Measurements from ENCODE around the gene BAK1. TPM values are rescaled to one million over a fixed set of nuclear protein-coding genes. Genes with fewer than 3 reads are reported as not detected.

Gene BAK1
- total RNA-seq, 2 donors from 2014 or later = 2.3 to 5.7 TPM

GRCh38 chr6:33586108-33586640, 6.1 kb upstream of the BAK1 start:
- Histone ChIP-seq H3K27me3 (no peaks in the 10 kb centered on the region), H3K9me3 (no peaks in the 10 kb centered on the region), H3K4me1 (peaks cover 30% of the 10 kb centered on the region), H3K36me3 (replicated peaks in 1 of 2; ENCODE audit: insufficient read depth in 1 of 2, low read depth in 2 of 2) (no peaks in the 10 kb centered on the region), H3K4me3 (no peak overlapping the region), H3K27ac (no peak overlapping the region)
- 67 to 72% methylated on average over 5 to 9 of the region's 9 CpGs for WGBS, 2 donors
- TF ChIP-seq CTCF (IDR thresholded peaks at IDR 0.05) = no peak
- no peak for TF ChIP-seq POLR2A (IDR thresholded peaks at IDR 0.05)
- intact Hi-C loops (cut with DNase I) = loop anchor here (5.0 to 10.0 kb wide), 2 partner anchors 51 to 179 kb away; no protein-coding TSS in a partner anchor
- DNase-seq (no peak), ATAC-seq (no peak)

GRCh38 chr6:33585403-33586107, 5.5 kb upstream of the BAK1 start:
- no peak overlapping the region for H3K4me3 ChIP-seq
- intact Hi-C loops (cut with DNase I) = loop anchor here (5.0 to 10.0 kb wide), 2 partner anchors 52 to 179 kb away; no protein-coding TSS in a partner anchor
- H3K36me3 ChIP-seq (replicated peaks in 1 of 2; ENCODE audit: insufficient read depth in 1 of 2, low read depth in 2 of 2) = no peaks in the 10 kb centered on the region
- no peaks in the 10 kb centered on the region for H3K9me3 ChIP-seq
- peak; percentile 91 to 98 (median 95) for TF ChIP-seq CTCF (IDR thresholded peaks at IDR 0.05)
- no peak for TF ChIP-seq POLR2A (IDR thresholded peaks at IDR 0.05)
- ATAC-seq = peak; percentile 45
- WGBS, 2 donors = 10 to 58% methylated on average over 2 to 14 of the region's 14 CpGs
- H3K27ac ChIP-seq = no peak overlapping the region
- no peaks in the 10 kb centered on the region for H3K27me3 ChIP-seq
- peak; percentile 80 to 86 (median 83) for DNase-seq
- H3K4me1 ChIP-seq = peaks cover 26% of the 10 kb centered on the region

- intact Hi-C loops (cut with DNase I) = loop anchor here (5.0 to 10.0 kb wide), 3 partner anchors 52 to 180 kb away; no protein-coding TSS in a partner anchor
- DNase-seq (no peak), ATAC-seq (no peak)
- H3K4me1 ChIP-seq = peaks cover 23% of the 10 kb centered on the region
- no peaks in the 10 kb centered on the region for H3K36me3 ChIP-seq (replicated peaks in 1 of 2; ENCODE audit: insufficient read depth in 1 of 2, low read depth in 2 of 2)
- no peaks in the 10 kb centered on the region for H3K27me3 ChIP-seq
- no peak for TF ChIP-seq POLR2A (IDR thresholded peaks at IDR 0.05)
- no peak for TF ChIP-seq CTCF (IDR thresholded peaks at IDR 0.05)
- H3K9me3 ChIP-seq = no peaks in the 10 kb centered on the region
- WGBS, 2 donors = 64 to 71% methylated on average over 8 to 11 of the region's 11 CpGs
- no peak overlapping the region for H3K27ac ChIP-seq
- H3K4me3 ChIP-seq = no peak overlapping the region
These were observed 4.8 kb upstream of the BAK1 start for GRCh38 chr6:33584700-33585402.

GRCh38 chr6:33583591-33584155, 3.6 kb upstream of the BAK1 start:
- TF ChIP-seq POLR2A (IDR thresholded peaks at IDR 0.05) (no peak), CTCF (IDR thresholded peaks at IDR 0.05) (peak in 1 of 7 experiments; percentile 1)
- intact Hi-C loops (cut with DNase I) = loop anchor here (5.0 to 10.0 kb wide), 2 partner anchors 114 to 181 kb away; no protein-coding TSS in a partner anchor

More at GRCh38 chr6:33583591-33584155, 3.6 kb upstream of the BAK1 start:
- no peak for ATAC-seq
- WGBS, 2 donors = 59 to 63% methylated on average over 7 to 8 of the region's 8 CpGs
- DNase-seq = no peak
- Histone ChIP-seq H3K27ac (no peak overlapping the region), H3K36me3 (replicated peaks in 1 of 2; ENCODE audit: insufficient read depth in 1 of 2, low read depth in 2 of 2) (no peaks in the 10 kb centered on the region), H3K4me3 (no peak overlapping the region), H3K4me1 (peaks cover 22% of the 10 kb centered on the region), H3K27me3 (no peaks in the 10 kb centered on the region), H3K9me3 (no peaks in the 10 kb centered on the region)
